ENCODE results near the gene COX6A1.
"Not testable (repeated sequence)": the region's sequence is repeated elsewhere in the genome, so short reads cannot be mapped to it uniquely, and the experiment has no call there.

COX6A1 gene

DNA sequence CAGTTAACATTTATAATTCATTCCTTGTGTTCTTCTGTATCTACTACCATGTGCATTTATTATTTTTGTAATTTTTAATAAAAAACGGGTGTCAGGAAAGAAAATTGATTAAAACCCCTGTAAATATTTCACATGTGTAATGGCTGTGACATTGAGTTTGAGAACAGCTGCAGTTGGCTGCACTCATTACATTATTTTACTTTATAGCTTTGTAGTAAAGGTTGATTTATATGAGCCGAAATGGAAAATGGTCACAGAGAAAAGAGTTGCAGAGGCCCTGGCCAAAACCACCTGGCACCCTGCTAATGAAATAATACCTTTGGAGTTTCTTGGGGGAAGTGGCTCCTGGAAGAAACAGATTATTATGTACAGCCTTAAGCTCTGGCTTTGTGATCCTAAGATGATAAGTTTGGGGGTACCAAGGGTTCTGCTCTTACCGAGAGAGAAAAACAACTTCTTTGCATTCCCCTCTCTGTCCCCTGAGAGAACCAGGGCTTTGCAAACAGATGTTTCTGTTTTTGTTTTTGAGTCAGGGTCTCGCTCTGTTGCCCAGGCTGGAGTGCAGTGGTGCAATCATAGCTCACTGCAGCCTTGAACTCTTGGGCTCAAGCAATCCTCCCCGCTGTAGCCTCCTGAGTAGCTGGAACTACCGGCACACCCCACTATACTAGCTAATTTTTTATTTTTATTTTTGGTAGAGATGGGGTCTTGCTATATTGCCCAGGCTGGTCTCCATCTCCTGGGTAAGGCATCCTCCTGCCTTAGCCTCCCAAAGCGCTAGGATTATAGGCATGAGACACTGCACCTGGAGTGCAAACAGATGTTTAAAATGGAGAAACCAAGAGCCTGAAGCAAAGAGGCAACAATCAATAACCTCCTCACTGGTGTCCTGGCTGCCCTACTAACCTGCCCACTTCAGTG is 48.3 kb downstream of the COX6A1 start:
- no peak overlapping the region for H3K4me3 ChIP-seq (ENCODE audit: low read depth, low read length)
- CTCF ChIA-PET: interaction anchor here (12.8 kb wide), 1 partner anchor 17 kb away, joined by 152 read pairs; the partner anchor contains the start of gene SRSF9
- TF ChIP-seq, protein P1, sequence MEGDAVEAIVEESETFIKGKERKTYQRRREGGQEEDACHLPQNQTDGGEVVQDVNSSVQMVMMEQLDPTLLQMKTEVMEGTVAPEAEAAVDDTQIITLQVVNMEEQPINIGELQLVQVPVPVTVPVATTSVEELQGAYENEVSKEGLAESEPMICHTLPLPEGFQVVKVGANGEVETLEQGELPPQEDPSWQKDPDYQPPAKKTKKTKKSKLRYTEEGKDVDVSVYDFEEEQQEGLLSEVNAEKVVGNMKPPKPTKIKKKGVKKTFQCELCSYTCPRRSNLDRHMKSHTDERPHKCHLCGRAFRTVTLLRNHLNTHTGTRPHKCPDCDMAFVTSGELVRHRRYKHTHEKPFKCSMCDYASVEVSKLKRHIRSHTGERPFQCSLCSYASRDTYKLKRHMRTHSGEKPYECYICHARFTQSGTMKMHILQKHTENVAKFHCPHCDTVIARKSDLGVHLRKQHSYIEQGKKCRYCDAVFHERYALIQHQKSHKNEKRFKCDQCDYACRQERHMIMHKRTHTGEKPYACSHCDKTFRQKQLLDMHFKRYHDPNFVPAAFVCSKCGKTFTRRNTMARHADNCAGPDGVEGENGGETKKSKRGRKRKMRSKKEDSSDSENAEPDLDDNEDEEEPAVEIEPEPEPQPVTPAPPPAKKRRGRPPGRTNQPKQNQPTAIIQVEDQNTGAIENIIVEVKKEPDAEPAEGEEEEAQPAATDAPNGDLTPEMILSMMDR (IDR thresholded peaks at IDR 0.05; ENCODE audit: insufficient read depth, low read length, missing control alignments): no peak
- POLR2A ChIA-PET: interaction anchor here (0.9 to 1.3 kb wide), 2 partner anchors 9 to 10 kb away, joined by 3 to 6 read pairs; partner anchors contain the start of gene DYNLL1
- DNase-seq (ENCODE audit: low read depth, low spot score): no peak

DNA sequence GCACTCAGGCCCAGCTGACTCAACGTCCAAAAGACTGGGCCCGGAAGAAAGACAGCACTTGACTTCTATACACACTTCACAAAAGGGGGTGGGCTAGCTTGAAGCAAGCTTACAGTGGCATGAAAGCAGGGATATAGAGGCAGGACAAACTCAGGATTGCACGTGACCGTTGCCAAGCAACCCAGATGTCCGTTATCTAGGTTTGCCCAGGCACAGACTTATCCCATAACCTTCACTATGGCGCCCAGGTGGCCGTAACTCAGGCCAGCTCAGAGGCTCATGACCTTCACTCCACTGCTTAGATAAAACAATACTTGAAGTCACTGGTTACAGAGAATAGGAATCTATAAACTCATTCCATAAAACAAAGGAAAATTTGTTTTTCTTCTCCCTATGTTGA is 49.6 kb downstream of the COX6A1 start:
- POLR2A ChIA-PET; H3K4me3 ChIP-seq (ENCODE audit: low read depth, low read length); DNase-seq (ENCODE audit: low read depth, low spot score): not testable (repeated sequence)
- CTCF ChIA-PET: interaction anchor here (0.7 to 12.8 kb wide), 2 partner anchors 16 to 18 kb away, joined by 4 to 152 read pairs; partner anchors contain the start of gene SRSF9

- TF ChIP-seq, protein P1 (IDR thresholded peaks at IDR 0.05; ENCODE audit: insufficient read depth, low read length, missing control alignments): no peak
- POLR2A ChIA-PET: interaction anchor here (0.7 kb wide), 1 partner anchor 9 kb away, joined by 4 read pairs; no protein-coding TSS in a partner anchor
- H3K4me3 ChIP-seq (ENCODE audit: low read depth, low read length): no peak overlapping the region
- CTCF ChIA-PET: interaction anchor here (12.8 kb wide), 1 partner anchor 19 kb away, joined by 152 read pairs; the partner anchor contains the start of gene SRSF9
- no peak for DNase-seq (ENCODE audit: low read depth, low spot score)
Observed at GRCh38 chr12:120488057-120488640, 50.2 kb downstream of the COX6A1 start.

DNA sequence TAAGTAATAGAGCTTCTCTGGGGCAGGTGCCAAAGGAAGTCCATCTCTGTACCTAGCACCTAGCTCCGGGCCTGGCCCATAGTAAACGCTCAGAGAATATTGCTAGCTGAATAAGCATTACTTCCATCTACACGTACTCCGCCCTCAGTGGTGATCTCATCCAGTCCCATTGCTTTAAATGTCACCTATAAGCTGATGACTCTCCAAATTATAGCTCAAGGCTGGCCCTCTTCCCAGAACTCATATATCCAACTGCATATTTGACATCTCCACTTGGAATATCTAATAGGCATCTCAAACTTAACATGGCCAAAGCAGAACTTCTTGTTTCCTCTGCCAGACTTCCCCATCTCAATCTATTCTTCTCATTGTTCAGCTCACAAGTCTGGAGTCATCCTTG is 51.1 kb downstream of the COX6A1 start:
- ChIA-PET POLR2A (no interaction called here), CTCF (interaction anchor here (0.6 to 12.8 kb wide), 3 partner anchors 9 to 20 kb away, joined by 3 to 152 read pairs (median 3); partner anchors contain the start of gene SRSF9)
- no peak for DNase-seq (ENCODE audit: low read depth, low spot score)
- TF ChIP-seq, protein P1 (IDR thresholded peaks at IDR 0.05; ENCODE audit: insufficient read depth, low read length, missing control alignments): no peak
- H3K4me3 ChIP-seq (ENCODE audit: low read depth, low read length): no peak overlapping the region

DNA sequence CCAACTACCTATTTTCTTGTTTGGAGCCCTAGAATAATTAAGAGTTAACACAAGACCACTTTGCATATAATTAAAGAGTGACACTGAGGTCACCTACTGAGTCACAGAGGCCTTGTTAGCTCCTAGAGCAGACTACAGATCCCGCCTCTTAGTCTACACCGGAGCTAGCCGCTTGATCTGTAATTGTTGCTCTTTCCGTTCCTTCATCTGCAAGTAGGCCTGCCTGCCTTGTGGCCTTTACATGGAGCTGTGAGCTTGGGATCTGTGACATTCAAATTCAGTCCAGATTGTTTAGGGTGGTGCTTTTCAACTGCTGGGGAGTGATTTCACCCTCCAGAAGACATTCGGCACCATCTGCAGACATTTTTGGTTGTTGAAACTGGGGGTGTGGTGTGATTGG is 52.4 kb downstream of the COX6A1 start:
- ChIA-PET CTCF (interaction anchor here (12.8 kb wide), 1 partner anchor 21 kb away, joined by 152 read pairs; the partner anchor contains the start of gene SRSF9), POLR2A (no interaction called here)
- H3K4me3 ChIP-seq (ENCODE audit: low read depth, low read length): no peak overlapping the region
- no peak for DNase-seq (ENCODE audit: low read depth, low spot score)
- TF ChIP-seq, protein P1 (IDR thresholded peaks at IDR 0.05; ENCODE audit: insufficient read depth, low read length, missing control alignments): no peak

Data from AG04449 (cell line).